Stimulated activated CD8-positive, alpha-beta memory T cell treated with anti-CD3 and anti-CD28 coated beads, Interleukin-15, amount 100 ng/mL, for 48 hours (primary cell): ENCODE measurements around the gene DIMT1.

Source experiments
- DNase-seq, 2 donors: peaks; one replicate each; pipeline ENCODE4 v3.0.0-alpha.2; 2020; ENCODE audit warnings: low read depth in 2 of 2

DIMT1 gene

DNA sequence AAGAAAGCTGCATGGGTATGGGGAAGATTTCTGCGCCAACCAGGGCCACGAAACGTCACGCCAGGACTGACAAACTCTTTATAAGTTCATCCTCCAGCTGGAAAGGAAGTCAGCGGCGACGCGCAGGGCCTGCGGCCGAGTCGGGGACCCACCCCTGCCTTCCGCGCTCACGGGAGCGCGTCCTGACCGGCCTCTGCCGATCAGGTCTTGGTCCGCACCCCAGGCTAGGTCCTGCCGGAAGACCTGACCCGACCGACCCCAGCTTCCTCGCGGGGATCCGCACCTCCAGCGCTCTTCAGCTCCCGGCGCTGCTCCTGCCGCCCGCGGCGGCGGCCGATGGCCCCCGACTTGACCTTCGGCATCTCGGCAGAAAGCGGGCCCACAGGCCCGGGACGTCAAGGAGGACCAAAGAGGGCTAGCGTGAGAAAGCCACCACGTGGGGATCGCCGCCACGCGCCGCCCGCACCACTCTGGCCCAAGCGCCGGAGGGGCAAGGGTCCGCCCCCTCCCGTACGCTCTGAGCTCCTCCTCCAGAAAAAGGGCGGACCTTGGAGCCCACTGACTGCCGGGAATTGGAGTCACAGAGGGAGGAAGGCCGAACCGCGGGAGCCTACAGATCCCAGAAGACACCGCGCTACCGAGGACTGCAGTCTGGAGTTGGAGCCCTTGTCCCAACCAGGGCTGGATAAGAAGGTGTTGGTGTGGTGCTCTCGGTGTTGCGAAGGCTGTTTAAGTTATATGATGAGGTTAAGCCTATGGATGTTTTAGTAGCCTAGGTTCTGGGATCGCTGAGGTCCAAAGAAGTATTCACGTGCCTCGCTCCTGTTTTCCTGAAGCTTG is at the start of gene DIMT1:
Gene DIMT1, minus strand, starts transcription at position 495 of the 840 bp plus-strand sequence. Its CDS starts 133 bp downstream, at position 362.
- peak; percentile 90 to 91 for DNase-seq

DNA sequence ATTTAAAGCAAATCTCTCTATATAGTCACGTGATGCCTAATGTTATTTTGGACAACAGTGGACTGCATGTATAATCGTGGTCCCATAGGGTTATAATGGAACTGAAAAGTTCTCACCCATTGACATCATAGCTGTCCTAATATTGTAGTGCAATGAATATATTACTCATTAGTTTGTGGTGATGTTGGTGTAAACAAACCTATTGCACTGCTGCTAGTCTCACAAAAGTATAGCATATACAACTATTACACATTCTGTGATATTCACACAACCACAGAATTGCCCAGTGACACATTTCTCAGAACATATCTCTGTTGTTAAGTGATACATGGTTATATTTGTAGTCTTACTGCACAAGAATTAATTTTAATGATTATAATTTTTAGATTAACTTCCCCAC is 46.6 kb upstream of the DIMT1 start:
- no peak for DNase-seq

DNA sequence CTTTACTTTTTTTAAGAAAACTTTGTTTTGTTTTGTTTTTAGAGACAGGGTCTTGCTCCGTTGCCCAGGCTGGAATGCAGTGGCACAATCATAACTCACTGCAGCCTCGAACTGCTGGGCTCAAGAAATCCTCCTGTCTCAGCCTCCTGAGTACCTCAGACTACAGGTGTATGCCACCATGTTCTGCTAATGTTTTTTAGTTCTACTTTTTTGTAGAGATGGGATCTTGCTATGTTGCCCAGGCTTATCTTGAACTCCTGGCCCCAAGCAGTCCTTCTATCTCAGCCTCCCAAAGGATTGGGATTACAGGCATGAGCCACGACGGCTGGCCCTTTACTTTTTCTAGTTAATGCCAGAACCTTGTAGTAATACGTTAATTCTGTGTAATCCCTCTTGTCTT is 44.8 kb upstream of the DIMT1 start:
- no peak for DNase-seq

GRCh38 chr5:62432621-62433064 is 28.9 kb upstream of the DIMT1 start:
- no peak for DNase-seq

GRCh38 chr5:62431735-62432620 is 28.3 kb upstream of the DIMT1 start:
- DNase-seq = no peak

DNA sequence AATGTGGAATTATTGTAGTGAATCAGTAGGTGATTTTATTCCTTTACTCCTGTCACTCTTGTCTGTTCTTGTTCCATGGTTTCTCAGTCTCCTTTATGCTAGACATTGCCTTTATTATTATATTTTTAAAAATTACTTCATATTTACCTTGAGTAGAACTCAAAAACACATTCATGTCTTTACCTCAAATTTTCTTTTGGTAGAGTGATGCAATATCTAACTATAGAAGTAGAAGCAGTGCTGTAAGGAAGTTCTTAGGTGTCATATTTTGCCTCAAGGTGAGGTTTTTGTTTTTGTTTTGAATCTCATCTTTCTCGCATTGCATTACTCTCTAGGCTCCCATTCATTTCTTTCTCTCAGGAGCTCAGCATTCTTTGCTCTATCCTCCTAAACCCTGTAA is 21.1 kb upstream of the DIMT1 start:
- DNase-seq = no peak

- no peak for DNase-seq
Measured at GRCh38 chr5:62421414-62421813, 17.7 kb upstream of the DIMT1 start.

- no peak for DNase-seq
Measured at GRCh38 chr5:62419609-62420008, 15.9 kb upstream of the DIMT1 start.

DNA sequence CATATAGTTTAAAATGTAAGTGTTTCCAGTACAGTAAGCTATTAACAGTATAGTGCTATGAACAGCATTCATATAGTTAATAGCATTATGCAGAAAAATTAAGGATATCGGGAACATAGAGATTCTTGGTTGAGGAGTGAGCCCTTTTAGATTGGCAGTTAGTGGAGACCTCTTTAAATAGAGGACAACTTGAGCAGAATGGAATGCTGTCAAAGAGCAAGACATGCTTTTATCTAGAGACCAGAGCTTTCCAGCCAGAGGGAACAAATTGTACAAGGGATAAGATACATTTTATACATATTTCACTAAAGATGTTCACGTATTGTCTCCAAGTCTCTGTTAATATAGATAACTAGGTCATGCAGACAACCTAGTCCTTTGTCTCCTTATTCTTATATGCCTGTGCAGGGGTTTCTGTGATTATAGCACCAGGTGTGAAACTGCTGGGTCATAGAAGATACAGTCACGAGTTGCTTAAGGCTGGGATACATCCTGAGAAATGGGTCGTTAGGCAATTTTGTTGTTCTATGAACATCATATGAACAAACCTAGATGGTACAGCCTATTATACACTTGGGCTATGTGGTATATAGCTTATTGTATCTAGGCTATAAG is 14.9 kb upstream of the DIMT1 start:
- DNase-seq = no peak

- DNase-seq = no peak
Measured at GRCh38 chr5:62413711-62414110, 10.0 kb upstream of the DIMT1 start.

DNA sequence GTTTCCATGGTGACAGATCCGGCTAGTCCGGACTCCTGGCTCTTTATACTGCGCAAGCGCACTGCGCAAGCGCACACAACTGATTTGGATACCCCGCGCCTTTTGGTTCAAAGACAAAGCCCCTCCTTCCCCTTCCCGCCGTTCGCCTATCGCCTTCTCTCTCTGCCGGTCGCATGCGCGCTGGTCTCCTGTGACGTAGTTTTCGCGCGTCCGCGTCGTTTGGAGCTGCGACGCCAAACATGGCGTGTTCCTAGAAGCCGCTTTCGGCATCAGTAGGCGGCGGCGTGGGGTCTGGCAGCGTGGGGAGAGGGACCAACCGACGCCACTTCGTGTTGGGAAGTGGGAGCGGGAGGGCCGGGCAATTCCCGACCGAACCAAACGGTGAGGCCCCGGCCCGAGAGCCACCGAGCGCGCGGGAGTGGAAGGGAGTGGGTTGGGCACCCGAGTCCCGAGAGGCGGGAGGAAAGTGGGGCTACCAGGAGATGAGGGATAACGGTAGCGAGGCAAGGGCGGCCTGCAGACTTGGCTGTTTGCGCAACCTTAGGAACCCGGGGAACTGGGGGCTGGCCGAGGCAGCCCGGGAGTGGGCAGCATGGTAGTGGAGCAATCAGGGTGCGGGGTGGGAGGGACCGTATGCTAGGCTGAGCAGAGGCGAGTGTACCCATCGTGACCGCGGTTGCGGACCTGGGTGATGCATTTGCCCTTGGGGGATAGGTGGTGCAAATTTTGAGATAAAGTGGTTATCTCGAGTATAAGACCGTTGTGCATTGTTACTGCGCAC is 9.0 kb upstream of the DIMT1 start, which contains the start of gene IPO11:
Gene IPO11, plus strand, starts transcription at position 215 of the 781 bp plus-strand sequence. CDS start 24,517 bp downstream, outside the sequence.
- peak; percentile 98 to 99 for DNase-seq

DNA sequence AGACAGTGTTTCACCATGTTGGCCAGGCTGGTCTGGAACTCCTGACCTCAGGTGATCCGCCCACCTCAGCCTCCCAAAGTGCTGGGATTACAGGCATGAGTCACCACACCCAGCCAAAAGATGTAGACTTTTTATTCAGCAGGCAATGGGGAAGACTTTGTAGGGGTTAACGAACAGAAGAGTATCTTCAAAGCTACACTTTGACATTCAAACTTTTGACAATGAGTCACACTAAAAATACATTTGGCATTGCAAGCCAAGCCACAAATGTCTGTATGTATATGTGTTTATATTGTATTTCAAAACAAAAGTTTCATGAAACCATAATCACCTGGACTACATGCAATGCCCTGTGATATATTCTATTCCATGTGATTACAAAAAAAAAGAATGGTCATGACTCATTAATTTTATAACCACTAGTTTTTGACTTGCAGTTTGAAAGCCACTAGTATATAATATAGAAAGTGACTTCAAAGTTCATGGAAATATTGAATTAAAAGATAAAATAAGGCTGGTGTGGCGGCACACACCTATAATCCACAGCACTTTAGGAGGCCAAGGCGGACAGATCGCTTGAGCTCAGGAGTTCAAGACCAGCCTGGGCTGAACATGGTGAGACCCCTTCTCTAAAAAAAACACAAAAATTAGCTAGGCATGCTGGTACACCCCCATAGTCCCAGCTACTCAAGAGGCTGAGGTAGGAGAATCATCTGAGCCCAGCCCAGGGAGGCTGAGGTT is 8.3 kb downstream of the DIMT1 start:
- DNase-seq = no peak

GRCh38 chr5:62386824-62387223 is 16.9 kb downstream of the DIMT1 start:
- no peak for DNase-seq

- DNase-seq = no peak
Measured at GRCh38 chr5:62385816-62386400, 17.8 kb downstream of the DIMT1 start.

DNA sequence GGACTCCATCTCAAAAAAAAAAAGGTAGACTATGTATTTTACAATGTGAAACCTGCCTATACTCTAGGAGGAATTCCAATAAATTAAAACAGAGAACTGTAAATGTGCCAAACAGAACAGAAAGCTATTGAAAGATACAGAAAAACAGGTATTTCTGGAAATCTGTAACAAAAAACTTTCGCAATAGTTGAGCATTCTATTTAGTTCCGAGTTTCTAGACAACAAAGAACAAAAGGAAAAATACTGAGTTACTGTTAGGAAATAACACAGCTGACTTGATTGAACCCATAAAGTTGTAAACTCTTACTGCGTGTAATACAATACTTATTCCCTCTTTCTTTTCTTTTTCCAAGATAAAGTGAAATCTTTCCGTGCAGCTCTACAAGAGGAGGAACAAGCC is 18.6 kb downstream of the DIMT1 start:
- DNase-seq = no peak

- DNase-seq = no peak
Measured at GRCh38 chr5:62376064-62376463, 27.6 kb downstream of the DIMT1 start.

- DNase-seq = no peak
Measured at GRCh38 chr5:62375627-62376026, 28.1 kb downstream of the DIMT1 start.

DNA sequence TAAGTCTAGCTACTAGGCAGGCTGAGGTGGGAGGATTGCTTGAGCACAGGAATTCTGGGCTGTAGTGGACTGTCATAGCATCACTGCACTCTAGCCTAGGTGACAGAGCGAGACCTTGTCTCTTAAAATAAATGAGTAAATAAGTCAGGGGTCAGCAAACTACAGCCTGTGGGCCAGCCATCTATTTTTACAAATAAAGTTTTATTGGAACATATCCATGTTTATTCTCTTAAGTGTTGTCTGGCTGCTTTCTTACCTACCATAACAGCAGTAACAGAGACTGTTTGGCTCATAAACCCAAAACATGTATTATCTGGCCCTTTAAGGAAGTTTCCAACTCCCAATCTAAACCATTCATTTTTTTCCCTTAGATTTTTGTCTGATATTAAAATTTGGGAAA is 29.6 kb downstream of the DIMT1 start:
- DNase-seq = no peak

GRCh38 chr5:62373382-62373781 is 30.3 kb downstream of the DIMT1 start:
- DNase-seq = no peak

- no peak for DNase-seq
Measured at GRCh38 chr5:62372600-62372999, 31.1 kb downstream of the DIMT1 start.
